Lung microvascular endothelial cell (primary cell): ENCODE measurements around the gene CSHL1. TPM values are rescaled to one million over a fixed set of nuclear protein-coding genes. Genes with fewer than 3 reads are reported as not detected.

Experiments used
- DNase-seq, 2 donors: peaks; one replicate each; pipeline versions ENCODE4 v3.0.0 to v3.0.0-alpha.2; 2010; ENCODE audit warnings: low read depth in 2 of 2
- total RNA-seq: library from RNA; depleted of rRNA; stranded (reverse); fragments of >200 nt; gene quantifications from 2 replicates; pipeline ENCODE4 v1.2.1, GENCODE V29; 2014

Gene CSHL1
- total RNA-seq, result not detected in 2 replicates

- no peak for DNase-seq
Measured at GRCh38 chr17:63911041-63911635, at the start of gene CSHL1. CSHL1 (minus strand) TSS chr17:63911258; CDS start chr17:63911196, 62 bp downstream.

DNA sequence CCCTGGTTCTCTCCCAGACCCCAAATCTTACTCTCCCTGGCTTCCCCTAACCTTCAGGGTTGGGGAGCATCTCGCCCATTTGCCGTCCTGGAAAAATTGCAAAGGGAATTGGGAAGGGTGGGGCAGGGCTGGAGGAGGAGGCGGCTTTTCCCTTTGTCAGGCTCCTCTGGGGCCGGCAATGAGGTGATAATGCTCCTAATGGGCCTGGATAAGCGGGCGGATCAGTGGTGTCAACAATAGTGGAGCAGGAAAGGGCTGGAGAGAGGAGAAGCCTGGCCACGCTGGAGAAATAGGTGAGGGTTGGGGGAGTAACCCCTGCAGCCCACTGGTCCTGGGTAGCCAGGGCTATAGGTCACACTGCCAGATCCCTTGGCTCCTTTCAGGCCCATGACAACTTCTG lies 49.4 kb upstream of the CSHL1 start:
- no peak for DNase-seq

- DNase-seq, result no peak
Measured at GRCh38 chr17:63960006-63960405, 48.9 kb upstream of the CSHL1 start.

- no peak for DNase-seq
Measured at GRCh38 chr17:63956296-63956920, 45.4 kb upstream of the CSHL1 start.

- no peak for DNase-seq
Measured at GRCh38 chr17:63955791-63956190, 44.7 kb upstream of the CSHL1 start.

GRCh38 chr17:63955232-63955631 lies 44.2 kb upstream of the CSHL1 start:
- no peak for DNase-seq

GRCh38 chr17:63954402-63955063 lies 43.5 kb upstream of the CSHL1 start:
- DNase-seq, result no peak

GRCh38 chr17:63950940-63951907 lies 40.2 kb upstream of the CSHL1 start:
- DNase-seq, result peak in 1 of 2 donors; percentile 12

DNA sequence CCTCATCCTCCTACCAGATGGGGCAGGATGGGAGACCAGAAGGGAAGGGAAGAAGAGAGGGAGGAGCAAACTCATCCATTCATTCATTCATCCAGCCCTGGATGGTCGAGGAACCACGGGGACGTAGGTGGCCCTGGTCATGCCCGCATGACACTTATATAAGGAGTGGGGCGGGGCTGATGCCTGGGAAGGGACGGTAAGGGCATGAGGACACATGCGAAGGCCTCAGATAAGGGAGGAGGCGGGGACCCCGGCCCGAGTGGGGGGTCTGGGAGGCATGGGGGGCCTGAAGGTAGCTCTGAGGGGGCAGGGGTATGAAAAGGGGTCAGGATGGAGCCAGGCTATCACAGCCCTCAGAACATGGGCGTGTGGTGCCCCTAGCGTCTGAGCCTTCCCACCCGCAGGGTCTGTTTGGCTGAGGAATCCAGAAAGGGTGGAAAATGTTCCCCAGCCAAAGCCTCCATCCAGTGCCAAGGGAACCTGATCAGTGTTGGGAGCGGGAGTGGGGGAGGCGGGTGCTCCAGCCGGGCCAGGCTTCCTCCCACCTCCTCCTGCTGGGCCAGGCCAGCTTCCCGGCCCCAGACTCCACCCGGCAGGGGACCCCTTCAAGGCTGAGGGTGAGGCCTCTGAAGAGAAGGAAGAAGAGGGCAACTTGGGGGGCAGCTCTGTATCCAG lies 38.7 kb upstream of the CSHL1 start:
- no peak for DNase-seq

- DNase-seq, result no peak
Measured at GRCh38 chr17:63948521-63948920, 37.5 kb upstream of the CSHL1 start.

GRCh38 chr17:63947711-63948330 lies 36.8 kb upstream of the CSHL1 start:
- no peak for DNase-seq

DNA sequence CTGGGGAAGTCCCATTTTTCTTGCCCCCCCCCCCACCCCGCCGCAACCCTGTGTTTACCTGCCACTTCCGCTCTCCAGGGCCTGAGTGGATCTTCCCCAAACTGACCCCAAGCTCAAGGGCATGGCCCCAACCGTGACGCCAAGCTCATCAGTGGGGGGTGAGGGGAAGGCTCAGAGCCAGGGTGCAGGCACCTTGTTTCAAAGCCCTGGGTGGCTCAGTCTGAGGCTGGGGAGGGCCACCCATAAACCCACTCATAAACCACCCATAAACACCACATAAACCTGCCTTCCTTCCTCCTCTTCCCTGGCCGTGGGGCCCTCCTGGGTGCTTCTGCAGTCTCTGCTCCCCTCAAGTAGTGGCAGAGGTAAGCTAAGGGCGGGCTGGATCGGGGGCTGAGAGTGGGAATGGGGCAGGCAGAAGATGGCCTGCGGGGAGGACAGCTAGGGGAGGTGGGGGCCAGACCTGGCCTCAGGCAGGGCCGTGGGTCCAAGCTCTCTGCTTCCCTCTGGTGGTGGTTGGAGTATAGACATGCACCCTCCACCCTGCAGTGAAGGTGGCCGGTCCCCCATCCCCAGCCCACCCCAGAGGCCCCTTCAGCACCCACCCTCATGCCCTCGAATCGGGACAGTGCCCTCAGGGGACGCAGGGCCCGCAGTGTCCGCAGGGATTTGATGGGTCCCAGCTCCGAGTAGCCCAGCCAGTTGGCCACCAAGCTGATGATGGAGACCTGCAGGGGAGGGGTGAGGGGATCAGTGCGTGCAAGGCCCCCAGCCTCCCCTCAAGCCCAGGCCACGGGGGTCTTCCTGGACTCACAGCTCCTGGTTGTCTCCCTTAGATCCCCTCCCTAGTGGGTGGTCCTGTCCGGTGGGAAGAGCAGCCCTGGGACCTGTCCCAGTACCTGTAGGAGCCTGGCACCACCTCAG lies 35.6 kb upstream of the CSHL1 start:
- peak; percentile 39 to 64 for DNase-seq

DNA sequence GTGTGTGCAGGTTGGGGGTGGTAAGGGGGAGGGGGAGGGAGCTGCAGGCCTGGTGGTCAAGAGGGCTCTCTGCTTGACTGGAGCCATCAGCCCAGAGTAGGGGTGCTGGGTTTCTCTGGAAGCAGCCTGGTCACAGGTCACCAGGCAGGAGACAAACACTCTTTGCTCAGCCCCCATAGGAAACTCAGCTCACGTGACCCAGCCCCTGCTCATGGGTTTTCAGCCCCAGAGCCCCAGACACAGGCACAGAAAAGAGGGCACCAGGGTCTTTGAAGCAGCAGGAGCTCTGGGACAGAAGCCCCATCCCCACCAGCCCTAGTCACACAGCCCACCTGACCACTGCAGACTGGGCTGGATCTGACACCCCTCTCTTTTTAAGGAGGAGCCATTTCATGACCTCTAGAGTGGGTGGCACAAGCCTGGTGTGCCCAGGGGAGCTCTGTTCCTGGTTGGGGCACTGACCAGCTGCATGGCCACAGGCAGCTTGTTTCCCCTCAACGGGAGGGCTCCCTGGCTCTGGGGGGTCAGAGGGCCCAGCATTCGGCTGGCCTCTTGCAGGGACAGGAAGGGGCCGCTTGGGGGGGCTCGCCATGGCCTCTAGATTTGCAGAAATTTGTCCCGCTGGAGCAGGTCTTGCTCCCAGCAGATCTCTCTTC lies 34.9 kb upstream of the CSHL1 start:
- DNase-seq, result no peak

GRCh38 chr17:63944736-63945499 lies 33.9 kb upstream of the CSHL1 start:
- no peak for DNase-seq

GRCh38 chr17:63943745-63944144 lies 32.7 kb upstream of the CSHL1 start:
- DNase-seq, result no peak

GRCh38 chr17:63942309-63942985 lies 31.4 kb upstream of the CSHL1 start:
- no peak for DNase-seq

DNA sequence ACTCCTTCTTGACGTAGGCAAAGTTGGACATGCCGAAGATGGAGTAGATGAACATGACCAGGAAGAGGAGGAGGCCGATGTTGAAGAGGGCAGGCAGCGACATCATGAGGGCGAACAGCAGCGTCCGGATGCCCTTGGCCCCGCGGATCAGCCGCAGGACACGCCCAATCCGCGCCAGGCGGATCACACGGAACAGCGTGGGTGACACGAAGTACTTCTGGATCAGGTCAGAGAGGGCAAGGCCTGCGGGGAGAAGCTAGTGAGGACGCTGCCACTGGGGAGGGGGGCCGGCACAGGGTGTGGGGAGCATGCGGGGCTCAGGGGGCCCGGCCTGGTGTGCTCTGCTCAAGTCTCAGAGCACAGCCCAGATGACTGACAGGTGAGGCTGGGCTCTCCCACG lies 30.7 kb upstream of the CSHL1 start:
- no peak for DNase-seq

DNA sequence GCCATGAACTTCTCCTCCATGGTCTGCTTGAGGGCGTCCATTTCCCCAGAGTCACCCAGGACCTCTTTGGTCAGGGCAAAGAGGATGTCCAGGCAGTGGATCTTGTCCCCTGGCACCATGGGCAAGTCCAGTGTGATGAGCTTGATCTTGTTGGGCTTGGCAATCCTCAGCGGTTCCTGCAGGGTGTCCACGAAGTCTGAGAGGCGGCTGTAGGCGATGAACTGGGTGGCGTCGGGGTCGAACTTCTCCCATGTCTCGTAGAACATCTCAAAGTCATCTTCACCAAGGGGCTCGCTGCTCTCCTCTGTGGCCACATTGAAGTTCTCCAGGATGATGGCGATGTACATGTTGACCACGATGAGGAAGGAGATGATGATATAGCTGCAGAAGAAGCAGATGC lies 30.1 kb upstream of the CSHL1 start:
- no peak for DNase-seq
